Measurements from ENCODE around the gene GTF2I.
"Not testable (repeated sequence)": the region's sequence is repeated elsewhere in the genome, so short reads cannot be mapped to it uniquely, and the experiment has no call there.

GRCh38 chr7:74788369-74789150 is 131.0 kb downstream of the GTF2I start:
- not testable (repeated sequence) for TF ChIP-seq CTCF, POLR2A (IDR thresholded peaks at IDR 0.05)
